GM10266 (cell line): ENCODE data around the gene TREX2.

ENCODE experiments used
- DNase-seq: peaks from one replicate; pipeline ENCODE4 v3.0.0; 2012; ENCODE audit errors: extremely low spot score
- TF ChIP-seq, protein P1 (sequence below): IDR thresholded peaks from 2 replicates; pipeline ENCODE4 v1.5.1; 2012; ENCODE audit warnings: mild to moderate bottlenecking, low read depth; ENCODE audit not compliant: control insufficient read depth, insufficient read depth; ENCODE audit errors: missing control alignments

TREX2 gene

GRCh38 chrX:153491351-153491914 lies 45.6 kb upstream of the TREX2 start:
- no peak for DNase-seq
- TF ChIP-seq, protein P1, sequence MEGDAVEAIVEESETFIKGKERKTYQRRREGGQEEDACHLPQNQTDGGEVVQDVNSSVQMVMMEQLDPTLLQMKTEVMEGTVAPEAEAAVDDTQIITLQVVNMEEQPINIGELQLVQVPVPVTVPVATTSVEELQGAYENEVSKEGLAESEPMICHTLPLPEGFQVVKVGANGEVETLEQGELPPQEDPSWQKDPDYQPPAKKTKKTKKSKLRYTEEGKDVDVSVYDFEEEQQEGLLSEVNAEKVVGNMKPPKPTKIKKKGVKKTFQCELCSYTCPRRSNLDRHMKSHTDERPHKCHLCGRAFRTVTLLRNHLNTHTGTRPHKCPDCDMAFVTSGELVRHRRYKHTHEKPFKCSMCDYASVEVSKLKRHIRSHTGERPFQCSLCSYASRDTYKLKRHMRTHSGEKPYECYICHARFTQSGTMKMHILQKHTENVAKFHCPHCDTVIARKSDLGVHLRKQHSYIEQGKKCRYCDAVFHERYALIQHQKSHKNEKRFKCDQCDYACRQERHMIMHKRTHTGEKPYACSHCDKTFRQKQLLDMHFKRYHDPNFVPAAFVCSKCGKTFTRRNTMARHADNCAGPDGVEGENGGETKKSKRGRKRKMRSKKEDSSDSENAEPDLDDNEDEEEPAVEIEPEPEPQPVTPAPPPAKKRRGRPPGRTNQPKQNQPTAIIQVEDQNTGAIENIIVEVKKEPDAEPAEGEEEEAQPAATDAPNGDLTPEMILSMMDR, result no peak

DNA sequence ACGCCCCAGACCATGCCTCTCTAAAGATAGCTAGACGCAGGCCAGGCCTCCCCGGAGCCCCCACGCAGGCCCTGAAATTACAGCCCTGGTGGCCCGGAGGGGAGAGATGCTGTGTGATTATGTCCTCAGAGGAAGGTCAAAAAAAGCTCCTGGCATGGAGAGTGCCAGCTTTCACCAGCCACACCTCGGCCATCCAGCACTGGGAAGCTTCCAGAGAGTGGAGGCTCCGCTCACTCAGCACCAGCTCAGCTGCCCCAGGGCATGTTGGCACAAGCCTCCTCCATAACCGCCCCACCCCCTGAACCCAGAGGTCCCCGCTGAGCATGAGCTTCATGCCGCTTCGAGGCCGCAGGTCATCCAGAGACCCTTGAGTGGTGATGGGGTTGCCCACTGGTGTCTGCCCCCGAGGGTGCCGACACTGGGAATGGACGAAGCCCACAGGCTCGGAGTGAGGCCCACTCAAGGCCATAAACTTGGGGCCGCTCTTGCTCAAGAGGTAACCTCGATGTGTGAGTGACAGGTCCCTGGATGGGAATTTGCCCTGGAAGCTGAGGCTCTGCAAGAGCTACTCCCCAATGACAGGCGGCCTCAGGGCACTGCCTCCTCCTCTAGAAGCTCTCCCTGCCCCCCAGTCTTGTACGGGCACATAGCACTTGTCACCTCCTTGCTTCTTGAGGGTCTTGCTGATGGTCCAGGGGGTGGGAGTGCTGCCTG lies 44.5 kb upstream of the TREX2 start:
- TF ChIP-seq, protein P1, result no peak
- DNase-seq, result no peak

GRCh38 chrX:153488231-153488914 lies 42.5 kb upstream of the TREX2 start:
- no peak for DNase-seq
- TF ChIP-seq, protein P1, result no peak

- DNase-seq, result no peak
- TF ChIP-seq, protein P1, result no peak
Observed at GRCh38 chrX:153487590-153488071, 41.8 kb upstream of the TREX2 start.

DNA sequence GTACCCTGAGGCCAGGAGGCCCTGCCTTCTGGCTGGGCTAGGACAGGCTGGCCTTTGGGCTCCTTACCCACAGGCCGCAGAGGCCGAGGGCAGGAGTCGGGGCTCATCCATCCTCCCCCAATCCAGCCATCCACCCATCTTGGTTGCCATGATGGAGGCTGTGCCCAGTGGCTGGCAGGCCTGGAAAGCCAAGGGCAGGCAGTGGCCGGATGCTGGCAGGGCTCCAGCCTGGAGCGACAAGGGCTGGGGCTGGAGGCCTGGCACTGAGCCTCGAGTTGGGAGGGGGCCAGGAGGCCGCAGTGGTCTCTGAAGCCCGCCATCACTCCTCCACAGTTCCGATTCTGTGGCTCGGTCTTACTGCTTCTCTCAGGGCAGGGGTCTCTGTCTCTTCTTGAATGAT lies 40.3 kb upstream of the TREX2 start:
- DNase-seq, result no peak
- TF ChIP-seq, protein P1, result no peak

DNA sequence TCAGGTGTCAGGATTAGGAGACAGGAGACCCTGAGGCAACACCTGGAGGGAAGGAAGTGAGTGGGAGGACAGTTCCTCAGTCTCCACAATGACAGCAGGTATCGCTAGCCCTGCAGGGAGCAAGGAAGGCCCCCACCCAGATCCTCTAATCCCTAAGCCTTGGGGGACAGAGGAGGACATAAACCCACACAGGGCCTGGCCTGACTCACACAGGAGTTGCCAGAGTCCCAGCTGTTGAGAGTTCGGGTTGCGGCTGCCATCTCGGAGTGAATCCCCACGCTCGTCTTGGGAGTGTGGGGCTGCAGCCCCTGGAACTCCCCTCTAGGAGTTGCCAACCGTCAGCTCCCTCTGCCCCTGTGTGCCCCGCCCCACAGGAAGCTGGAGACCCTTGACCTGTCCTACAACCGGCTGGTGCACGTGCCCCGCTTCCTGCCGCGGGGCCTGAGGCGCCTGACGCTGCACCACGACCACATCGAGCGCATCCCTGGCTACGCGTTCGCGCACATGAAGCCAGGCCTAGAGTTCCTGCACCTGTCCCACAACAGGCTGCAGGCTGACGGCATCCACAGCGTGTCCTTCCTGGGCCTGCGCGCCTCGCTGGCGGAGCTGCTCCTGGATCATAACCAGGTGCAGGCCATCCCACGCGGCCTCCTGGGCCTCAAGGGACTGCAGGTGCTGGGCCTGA lies 39.7 kb upstream of the TREX2 start:
- DNase-seq, result no peak
- TF ChIP-seq, protein P1, result no peak
